H1 (cell line): ENCODE measurements around the gene MICALL1.

Source experiments
- BCL11A ChIP-seq, 2 experiments: IDR thresholded peaks; one replicate each; pipeline ENCODE4 v1.6.1; 2011; ENCODE audit warnings: low read depth in 2 of 2, low read length in 2 of 2, mild to moderate bottlenecking in 2 of 2
- CHD1 ChIP-seq: IDR thresholded peaks from 2 replicates; pipeline ENCODE4 v1.6.1; 2012; ENCODE audit warnings: low read depth, low read length, improper control_type of control experiment
- CTCF ChIP-seq, 3 experiments: IDR thresholded peaks; 1 replicate in 2 of 3; 2 replicates in 1 of 3; pipeline versions ENCODE4 v1.5.1 to v1.6.1; 2011; ENCODE audit warnings: low read length in 3 of 3, mild to moderate bottlenecking in 3 of 3, inconsistent platforms in 2 of 3, low read depth in 1 of 3, moderate library complexity in 1 of 3; ENCODE audit not compliant: insufficient read depth in 1 of 3; ENCODE audit errors: control extremely low read depth in 1 of 3
- EP300 ChIP-seq, 2 experiments: IDR thresholded peaks; 1 replicate in 1 of 2; 2 replicates in 1 of 2; pipeline ENCODE4 v1.6.1; 2011 to 2012; ENCODE audit warnings: low read depth in 2 of 2, low read length in 2 of 2, mild to moderate bottlenecking in 2 of 2, borderline replicate concordance in 1 of 2, inconsistent platforms in 1 of 2, moderate library complexity in 1 of 2
- MAFK ChIP-seq: IDR thresholded peaks from 2 replicates; pipeline ENCODE4 v1.6.1; 2012; ENCODE audit warnings: low read depth, mild to moderate bottlenecking, improper control_type of control experiment, low read length
- POLR2A ChIP-seq, 2 experiments: IDR thresholded peaks; 1 replicate in 1 of 2; 2 replicates in 1 of 2; pipeline ENCODE4 v1.6.1; 2011; ENCODE audit warnings: low read depth in 2 of 2, low read length in 2 of 2, mild to moderate bottlenecking in 2 of 2; ENCODE audit errors: control extremely low read depth in 1 of 2
- SP1 ChIP-seq: IDR thresholded peaks from 2 replicates; pipeline ENCODE4 v1.6.1; 2011; ENCODE audit warnings: low read depth, low read length
- SUZ12 ChIP-seq: fragments of 200-600 bp; sonication (generic); IDR thresholded peaks from 2 replicates; pipeline ENCODE4 v1.6.1; 2012; ENCODE audit warnings: mild to moderate bottlenecking, inconsistent platforms, low read length, moderate library complexity, mixed read lengths
- TBP ChIP-seq: IDR thresholded peaks from 2 replicates; pipeline ENCODE4 v1.6.1; 2011; ENCODE audit warnings: low read depth, low read length, improper control_type of control experiment
- TEAD4 ChIP-seq: IDR thresholded peaks from 2 replicates; pipeline ENCODE4 v1.6.1; 2012; ENCODE audit warnings: low read depth, low read length, inconsistent platforms, mixed read lengths
- TF ChIP-seq, protein P1 (sequence below): IDR thresholded peaks from 2 replicates; pipeline ENCODE4 v1.6.1; 2012; ENCODE audit warnings: inconsistent platforms

DNA sequence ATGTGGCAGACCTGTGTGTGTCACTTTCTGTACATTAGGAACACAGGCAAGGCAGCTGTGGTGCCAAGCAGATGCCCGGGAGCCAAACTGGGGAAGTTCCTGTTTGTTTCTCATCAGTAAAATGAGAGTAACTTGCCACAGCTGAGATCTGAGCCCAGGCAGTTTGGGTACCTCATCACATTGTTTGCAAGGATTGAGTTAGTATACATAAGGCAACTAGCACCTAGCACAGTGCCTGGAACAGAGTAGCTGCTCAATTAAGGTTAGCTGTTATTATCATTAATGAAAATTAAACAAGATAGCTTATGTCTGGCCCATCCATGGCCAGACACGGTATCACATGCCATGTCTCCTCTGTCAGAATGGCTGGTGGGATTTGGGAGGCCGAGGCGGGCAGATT, 70.5 kb downstream of the MICALL1 start:
- TF ChIP-seq TBP (no peak), CTCF (IDR thresholded peaks at IDR 0.05; ENCODE audit: control extremely low read depth in 1 of 3, insufficient read depth in 1 of 3, low read depth in 1 of 3, low read length in 3 of 3) (no peak), POLR2A (IDR thresholded peaks at IDR 0.05; ENCODE audit: control extremely low read depth in 1 of 2, low read depth in 2 of 2, low read length in 2 of 2) (no peak), MAFK (no peak), CHD1 (no peak), EP300 (IDR thresholded peaks at IDR 0.05; ENCODE audit: borderline replicate concordance in 1 of 2, low read depth in 2 of 2, low read length in 2 of 2) (no peak), SP1 (no peak), TEAD4 (no peak), SUZ12 (no peak), BCL11A (IDR thresholded peaks at IDR 0.05; ENCODE audit: low read depth in 2 of 2, low read length in 2 of 2) (no peak)
- TF ChIP-seq, protein P1, sequence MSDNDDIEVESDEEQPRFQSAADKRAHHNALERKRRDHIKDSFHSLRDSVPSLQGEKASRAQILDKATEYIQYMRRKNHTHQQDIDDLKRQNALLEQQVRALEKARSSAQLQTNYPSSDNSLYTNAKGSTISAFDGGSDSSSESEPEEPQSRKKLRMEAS = no peak
